ENCODE measurements around the gene WAC.

GRCh38 chr10:28548781-28549498 is 16.0 kb downstream of the WAC start:
- TF ChIP-seq POLR2A (IDR thresholded peaks at IDR 0.05) (no peak), CTCF (IDR thresholded peaks at IDR 0.05) (no peak), EP300 (IDR thresholded peaks at IDR 0.05) (no peak), POLR2AphosphoS5 (IDR thresholded peaks at IDR 0.05) (no peak)
